Measurements from ENCODE around the gene HIVEP1.

DNA sequence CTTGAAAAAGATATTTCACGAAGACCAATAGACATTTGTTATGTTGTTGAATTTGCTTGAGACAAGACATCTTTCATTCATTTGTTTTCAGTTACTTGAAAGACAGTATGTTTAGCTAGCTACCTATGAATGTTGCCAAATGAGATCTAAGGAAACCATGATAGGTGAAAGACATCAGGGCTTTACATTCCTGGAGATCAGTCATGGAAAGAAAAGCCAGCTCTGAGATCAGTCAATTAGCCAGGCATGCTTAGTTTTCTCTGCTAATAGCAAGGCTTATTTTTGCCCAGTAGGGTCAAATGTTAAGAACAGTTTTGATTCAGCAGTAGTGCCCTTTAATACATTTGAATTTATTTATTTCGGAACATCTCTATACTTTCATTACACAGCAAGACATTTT is 161.5 kb downstream of the HIVEP1 start:
- TF ChIP-seq, protein P1, sequence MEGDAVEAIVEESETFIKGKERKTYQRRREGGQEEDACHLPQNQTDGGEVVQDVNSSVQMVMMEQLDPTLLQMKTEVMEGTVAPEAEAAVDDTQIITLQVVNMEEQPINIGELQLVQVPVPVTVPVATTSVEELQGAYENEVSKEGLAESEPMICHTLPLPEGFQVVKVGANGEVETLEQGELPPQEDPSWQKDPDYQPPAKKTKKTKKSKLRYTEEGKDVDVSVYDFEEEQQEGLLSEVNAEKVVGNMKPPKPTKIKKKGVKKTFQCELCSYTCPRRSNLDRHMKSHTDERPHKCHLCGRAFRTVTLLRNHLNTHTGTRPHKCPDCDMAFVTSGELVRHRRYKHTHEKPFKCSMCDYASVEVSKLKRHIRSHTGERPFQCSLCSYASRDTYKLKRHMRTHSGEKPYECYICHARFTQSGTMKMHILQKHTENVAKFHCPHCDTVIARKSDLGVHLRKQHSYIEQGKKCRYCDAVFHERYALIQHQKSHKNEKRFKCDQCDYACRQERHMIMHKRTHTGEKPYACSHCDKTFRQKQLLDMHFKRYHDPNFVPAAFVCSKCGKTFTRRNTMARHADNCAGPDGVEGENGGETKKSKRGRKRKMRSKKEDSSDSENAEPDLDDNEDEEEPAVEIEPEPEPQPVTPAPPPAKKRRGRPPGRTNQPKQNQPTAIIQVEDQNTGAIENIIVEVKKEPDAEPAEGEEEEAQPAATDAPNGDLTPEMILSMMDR (conservative IDR thresholded peaks at IDR 0.05; ENCODE audit: low read length) = no peak
- TF ChIP-seq EZH2phosphoT487 (IDR thresholded peaks at IDR 0.05; ENCODE audit: borderline replicate concordance, low read depth, low read length) = no peak
